Renal cortical epithelial cell (primary cell): ENCODE measurements around the gene SLC16A2. TPM values are rescaled to one million over a fixed set of nuclear protein-coding genes. Genes with fewer than 3 reads are reported as not detected.

Source experiments
- DNase-seq: peaks from one replicate; pipeline ENCODE4 v3.0.0-alpha.2; 2011; ENCODE audit warnings: low read depth
- total RNA-seq: library from RNA; depleted of rRNA; stranded (reverse); fragments of >200 nt; gene quantifications from 2 replicates; pipeline ENCODE4 v1.2.3, GENCODE V29; 2014

The SLC16A2 gene
- 5.9 and 19.5 TPM in 2 replicates for total RNA-seq

DNA sequence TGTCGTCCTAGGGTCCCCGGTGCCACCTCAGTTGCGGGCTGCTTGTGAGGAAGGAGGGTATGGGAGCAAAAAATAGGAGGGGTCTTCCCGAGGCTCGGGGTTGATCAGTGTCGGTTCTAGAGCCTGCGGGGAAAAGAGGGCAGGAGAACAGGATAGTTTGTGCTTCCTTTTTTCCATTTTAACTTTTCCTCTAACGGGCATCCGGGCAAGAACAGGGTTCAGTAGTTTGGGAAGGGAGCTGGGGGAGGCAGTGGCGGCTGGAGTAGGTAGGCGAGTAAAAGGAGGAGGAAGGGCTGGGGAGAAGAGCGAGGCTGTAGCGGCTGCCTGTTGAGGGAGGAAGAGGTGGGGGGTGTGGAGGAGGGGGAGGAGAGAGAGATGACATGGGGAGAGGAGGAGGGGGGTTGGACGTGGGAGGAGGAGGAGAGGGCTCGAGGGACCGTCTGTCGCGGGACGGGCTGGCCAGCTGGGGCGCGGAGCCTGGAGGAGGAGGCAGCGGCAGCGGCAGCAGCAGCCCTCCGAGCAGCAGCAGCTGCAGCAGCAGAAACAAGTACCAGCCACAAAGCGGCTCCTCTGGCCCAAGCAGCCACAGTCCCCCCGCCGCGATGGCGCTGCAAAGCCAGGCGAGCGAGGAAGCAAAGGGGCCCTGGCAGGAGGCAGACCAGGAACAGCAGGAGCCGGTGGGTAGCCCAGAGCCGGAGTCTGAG lies at the start of gene SLC16A2:
Gene SLC16A2 (plus strand): TSS at position 458 of the 704 bp plus-strand sequence. CDS start 145 bp downstream, at position 603.
- peak; percentile 57 for DNase-seq

DNA sequence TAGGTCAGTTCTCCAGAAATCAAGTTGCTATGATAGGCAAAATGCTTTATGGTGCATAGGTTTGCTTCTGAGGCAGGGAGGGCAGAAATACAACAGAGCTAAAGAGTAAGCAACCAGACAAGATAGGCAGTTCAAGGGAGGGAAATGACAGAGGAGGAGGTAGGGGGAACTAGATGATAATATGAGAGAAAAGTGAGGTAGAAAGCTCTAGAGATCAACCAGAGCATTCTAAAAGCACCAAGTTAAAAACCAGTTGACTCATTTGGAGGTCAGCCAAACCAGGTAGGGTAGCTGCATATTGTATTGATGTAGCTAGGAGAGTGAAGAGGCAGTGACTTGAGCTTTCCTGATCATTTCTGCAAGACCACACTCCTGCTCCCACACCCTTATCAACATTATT lies 49.0 kb upstream of the SLC16A2 start:
- no peak for DNase-seq

DNA sequence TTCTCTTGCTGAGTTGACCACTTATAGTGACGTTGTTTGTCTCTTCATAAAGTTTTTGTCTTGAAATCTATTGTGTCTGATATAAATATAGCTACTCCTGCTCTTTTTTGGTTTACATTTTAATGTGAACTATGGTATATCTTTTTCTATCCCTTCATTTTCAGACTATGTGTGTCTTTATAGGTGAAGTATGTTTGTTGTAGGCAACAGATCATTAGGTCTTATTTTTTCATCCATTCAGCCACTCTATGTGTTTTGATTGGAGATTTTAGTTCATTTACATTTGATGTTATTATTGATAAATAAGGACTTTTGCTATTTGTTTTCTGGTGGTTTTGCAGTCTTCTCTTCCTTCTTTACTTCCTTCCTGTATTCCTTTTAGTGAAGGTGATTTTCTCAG lies 44.0 kb upstream of the SLC16A2 start:
- DNase-seq = no peak

DNA sequence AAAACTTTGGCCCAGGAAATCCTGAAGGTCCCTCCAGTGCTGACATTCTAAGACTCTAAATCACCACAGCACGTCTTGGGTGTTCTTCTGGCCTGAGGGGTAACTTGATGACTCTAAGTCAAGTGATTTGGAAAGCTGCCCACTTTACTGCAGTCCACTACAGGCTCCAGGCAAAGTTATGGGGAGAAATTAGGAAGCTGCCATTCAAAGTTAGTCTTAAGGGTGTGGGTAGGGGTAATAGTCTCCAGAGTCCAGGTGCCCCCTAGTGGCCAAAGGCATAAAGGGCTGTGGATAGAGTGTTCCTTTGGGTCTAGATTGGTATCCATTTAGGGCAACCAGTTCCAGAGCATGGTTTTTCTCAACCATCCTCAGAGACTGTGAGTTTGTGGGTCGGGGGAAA lies 38.7 kb upstream of the SLC16A2 start:
- DNase-seq = peak; percentile 47

DNA sequence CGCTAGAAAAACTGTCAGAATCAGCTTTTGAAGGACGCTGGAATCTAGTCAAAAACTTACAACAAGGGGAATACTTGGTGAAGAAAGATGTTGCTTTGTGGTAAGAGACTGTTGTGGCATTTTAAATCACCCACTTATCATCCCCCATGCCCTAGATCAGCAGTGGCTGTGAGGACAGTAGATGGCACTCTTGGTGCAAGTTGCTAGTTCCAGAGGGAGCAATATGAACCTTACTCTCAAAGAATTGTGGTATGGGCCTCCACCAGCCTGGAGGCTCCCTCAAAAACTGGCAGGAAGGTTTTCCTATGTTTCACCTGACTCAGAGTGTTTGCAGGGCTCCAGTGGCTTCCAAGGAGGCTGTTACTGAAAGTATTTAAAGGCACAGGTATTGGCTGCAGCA lies 37.7 kb upstream of the SLC16A2 start:
- peak; percentile 50 for DNase-seq

DNA sequence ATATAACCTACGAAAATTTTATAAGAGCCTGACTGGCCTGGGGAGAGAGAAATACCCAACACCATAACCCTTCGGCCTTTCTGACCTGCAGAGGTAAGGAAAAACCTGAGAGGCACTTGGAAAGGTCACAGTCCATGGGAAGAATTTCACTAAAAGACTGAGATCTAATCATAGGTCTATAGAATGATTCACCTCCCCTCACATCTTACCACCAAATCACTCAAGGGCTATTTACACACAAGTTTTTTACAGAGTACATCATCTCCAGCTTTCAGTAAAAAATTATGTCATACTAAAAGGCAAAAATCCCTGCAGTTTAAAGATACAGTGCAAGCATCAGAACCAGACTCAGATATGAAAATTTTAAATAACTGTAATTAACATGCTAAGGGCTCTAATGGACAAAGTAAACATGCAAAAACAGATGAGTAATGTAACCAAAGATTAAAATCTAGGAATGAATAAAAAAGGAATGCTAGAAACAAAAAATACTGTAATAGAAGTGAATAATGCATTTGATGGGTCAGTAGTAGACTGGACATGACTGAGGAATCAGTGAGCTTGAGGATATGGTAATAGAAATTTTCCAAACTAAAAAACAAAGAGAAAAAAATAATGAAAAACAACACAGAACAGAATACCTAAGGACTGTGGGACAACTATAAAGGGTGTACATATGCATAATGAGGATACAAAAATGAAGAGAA lies 32.1 kb upstream of the SLC16A2 start:
- no peak for DNase-seq

DNA sequence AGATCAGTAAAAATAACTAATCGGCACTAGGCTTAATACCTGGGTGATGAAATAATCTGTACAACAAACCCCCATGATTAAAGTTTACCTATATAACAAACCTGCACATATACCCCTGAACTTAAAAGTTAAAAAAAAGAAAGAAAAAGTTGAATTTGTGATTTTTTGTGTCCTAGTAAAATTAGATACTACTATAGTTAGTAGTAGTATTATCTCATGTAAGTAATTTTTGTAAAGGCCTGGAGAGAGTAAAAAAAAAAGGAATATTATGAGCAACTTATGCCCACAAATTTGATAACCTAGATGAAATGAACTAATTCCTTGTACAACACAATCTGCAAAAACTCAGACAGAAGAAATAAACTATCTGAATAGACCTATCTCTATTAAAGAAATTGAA lies 25.7 kb upstream of the SLC16A2 start:
- DNase-seq = no peak

DNA sequence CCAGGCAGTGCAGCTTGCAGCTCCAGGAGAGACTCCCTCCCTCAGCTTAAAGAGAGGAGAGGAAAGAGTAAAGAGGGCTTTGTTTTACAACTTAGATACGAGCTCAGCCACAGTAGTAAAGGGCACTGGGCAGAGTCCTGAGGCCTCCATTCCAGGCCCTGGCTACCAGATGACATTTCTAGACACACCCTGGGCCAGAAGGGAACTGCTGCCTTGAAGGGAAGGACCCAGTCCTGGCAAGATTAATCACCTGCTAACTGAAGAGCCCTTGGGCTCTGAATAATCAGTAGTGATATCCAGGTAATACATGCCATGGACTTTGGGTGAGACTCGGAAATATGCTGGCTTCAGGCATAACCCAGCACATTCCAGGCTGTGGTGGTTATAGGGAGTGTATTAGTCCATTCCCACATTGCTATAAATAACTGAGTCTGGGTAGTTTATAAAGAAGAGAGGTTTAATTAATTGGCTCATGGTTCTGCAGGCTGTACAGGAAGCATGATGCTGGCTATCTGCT lies 15.3 kb upstream of the SLC16A2 start:
- no peak for DNase-seq

DNA sequence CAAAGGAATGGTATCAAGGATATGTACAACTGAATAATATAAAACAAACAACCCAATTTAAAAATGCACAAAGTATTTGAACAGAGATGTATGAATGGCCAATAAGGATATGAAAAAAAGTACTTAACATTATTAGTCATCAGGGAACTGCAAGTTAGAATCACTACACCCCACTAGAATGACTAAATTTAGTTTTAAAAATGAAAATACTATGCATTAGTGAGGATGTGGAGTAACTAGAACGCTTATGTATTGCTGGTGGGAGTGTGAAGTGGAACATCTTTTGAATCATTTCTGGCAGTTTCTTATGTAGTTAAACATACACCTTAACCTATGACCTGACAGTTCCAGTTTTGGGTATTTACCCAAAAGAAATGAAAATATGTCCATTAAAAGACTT lies 13.0 kb upstream of the SLC16A2 start:
- no peak for DNase-seq

DNA sequence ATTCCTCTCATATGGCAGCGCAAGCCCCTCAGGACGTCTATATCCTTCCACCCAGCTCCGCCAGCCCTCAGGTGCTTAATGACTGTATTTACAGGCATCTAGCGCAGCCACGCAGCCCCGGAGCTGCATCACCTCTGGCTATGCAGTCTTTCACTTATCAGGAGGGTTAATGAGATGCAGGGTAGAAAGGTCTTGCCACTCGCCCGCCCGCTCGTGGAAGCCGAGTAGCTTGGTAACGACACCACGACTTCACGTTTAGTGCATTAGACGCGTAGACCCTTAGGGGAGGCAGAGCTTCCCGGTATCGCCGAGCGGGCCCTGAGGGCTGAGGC lies 1.5 kb upstream of the SLC16A2 start:
- DNase-seq = no peak

DNA sequence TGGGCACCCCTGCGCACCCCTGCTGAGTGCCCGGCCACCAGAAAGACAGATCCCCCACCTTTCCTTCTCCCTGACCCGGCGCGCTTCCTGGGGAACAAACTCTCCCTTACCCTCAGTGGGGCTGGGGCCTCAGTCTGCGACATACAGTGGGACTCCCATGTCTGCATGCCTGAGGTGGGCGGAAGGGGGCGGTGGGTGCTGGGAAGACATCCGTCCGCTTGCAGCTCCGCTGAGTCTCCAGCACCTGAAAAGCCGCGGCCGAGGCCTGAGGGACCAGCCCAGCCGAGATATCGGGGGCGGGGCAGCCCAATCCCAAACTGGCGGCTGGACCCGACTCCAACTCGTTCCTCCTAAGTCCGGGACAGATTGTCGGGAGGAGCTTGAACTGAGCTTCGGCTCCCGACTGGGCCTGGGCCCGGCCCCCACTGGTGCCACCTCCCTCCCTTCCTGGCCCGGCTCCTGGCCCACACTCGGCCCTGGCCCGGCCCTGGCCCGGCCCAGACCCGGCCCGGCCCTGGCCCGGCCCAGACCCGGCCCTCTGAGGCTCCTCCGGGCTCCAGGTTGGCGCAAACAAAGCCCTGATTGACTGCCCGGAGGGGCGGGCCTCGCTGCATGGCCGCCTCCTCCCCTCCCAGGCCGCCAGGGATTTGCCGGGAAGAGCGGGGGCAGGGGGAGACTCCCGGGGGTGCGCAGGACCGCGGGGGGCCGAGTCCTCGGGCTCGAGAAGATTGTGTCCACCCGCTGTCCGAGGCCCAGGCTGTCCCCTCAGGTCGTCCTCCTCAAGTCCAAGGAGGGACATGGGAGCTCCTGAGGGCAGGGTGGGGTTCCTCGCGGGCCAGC lies 877 bp upstream of the SLC16A2 start:
- peak; percentile 27 for DNase-seq

DNA sequence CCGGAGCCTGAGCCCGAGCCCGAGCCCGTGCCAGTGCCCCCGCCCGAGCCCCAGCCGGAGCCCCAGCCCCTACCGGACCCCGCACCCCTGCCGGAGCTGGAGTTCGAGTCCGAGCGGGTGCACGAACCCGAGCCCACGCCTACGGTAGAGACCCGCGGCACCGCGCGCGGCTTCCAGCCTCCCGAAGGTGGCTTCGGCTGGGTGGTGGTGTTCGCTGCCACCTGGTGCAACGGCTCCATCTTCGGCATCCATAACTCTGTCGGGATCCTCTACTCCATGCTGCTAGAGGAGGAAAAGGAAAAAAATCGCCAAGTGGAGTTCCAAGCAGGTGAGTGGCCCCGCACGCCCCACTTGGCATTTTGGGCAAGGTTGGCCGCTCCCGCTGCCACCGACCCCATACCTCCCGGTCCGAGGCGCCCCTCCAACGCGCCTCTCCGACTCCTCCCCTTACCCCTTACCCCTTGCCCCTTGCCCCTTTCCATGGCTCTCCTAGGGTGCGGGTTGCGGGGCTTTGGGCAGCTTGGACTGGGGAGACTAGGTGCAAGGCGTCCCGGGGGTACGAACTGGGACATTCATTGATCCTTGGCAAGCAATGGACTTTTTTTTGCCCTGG lies 553 bp downstream of the SLC16A2 start:
- DNase-seq = no peak

DNA sequence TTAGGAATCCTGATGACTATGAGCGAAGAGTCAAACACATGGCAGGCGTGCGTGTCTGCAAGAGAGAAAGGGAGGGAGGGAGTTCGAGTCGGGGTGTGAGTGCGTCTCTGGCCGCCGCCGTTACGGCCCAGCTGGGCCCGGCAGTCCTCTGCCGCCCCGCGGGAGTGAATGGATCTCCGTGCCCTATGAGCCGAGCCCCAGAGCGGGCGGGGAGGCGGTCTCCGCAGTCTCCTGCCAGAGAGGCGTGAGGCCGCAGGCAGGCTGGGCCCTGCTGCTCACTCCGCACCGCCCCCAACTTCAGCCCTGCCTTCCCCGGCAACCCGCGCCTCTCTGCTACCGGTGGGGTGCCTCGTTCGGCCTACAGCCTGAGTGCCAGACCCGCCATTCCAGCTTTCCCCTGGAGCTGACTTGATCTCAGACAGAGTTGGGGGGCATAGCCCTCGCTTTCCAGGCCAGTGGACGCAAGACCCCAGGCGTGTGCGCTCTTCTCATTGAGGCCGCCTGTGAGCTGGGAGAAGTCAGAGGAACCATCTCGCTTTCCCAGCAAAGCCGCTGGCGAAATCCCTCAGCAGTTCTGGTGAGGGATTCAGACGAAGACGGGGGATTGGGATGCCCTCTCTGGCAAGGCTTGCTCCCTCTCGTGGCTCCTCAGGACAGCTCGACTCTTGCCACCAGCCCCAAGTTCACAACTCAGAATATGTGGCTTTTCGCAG lies 1.4 kb downstream of the SLC16A2 start:
- peak; percentile 19 for DNase-seq

DNA sequence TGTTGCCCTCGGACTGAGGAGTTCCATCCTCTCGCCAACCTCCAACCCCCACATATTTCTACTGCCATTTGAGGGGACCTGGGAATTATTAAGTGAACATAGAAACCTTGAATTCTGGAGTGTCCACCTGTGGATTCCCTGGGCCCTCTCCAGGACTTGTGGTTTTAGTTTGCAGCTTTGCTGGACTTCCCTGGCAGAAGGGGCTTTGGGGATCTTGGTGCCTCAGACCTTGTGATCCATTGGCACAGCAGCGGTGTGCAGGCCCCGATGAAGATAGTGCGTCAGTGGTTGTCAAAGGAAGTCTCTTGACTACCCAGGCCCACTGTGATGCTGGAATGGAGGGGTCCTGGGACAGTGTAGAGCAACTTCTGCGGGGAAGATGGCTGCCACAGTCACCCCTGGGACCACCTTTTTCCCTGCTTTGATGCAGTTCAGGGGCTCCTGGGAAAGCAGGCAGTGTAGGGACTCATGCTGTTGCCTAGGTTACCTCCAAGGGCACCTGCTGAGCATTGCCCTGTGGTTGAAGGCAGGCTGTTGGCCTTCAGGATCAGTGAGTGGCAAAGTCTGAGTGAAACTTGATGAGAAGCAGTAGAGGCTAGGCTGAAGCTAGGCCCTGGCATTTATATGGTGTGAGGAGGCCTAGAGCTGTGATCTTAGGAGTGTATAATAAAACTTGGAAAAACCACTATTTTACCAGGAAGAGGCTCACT lies 2.2 kb downstream of the SLC16A2 start:
- no peak for DNase-seq

DNA sequence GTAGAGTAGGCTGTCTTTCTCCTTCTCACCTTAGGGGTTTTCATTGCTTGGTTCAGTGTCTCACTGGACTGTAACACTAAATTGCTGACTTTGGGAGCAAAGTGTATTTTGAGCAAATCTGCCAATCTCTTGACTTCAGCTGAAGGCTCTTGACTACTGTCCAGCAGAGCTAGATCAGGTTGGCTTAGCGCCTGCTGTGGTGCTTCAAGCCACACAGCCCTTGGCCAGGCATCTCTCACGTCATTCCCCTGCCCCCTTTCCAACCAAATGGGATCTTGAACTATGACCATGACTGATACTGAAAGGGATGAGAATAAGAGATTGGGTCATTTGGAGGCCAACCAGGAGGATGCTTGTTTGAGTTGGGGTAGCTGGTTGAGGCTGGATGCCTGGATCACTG lies 4.8 kb downstream of the SLC16A2 start:
- DNase-seq = no peak

DNA sequence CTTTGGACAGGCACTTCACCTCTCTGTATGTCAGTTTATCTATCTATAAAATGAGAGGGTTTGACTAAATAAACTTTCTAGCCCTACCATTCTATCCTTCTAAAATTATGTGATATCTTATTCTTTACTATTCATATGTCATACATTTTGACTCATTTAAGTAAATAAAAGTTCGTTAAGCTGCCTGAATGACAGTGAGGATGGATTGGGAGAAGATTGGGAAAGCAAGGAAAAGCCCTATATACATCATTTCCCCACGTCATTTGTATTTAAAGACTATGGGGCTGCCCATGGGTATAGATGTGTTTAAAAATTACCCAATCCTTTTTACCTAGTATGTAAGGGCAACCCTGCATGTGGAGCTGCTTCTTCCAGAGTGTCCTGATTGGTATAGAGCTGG lies 5.3 kb downstream of the SLC16A2 start:
- DNase-seq = no peak

DNA sequence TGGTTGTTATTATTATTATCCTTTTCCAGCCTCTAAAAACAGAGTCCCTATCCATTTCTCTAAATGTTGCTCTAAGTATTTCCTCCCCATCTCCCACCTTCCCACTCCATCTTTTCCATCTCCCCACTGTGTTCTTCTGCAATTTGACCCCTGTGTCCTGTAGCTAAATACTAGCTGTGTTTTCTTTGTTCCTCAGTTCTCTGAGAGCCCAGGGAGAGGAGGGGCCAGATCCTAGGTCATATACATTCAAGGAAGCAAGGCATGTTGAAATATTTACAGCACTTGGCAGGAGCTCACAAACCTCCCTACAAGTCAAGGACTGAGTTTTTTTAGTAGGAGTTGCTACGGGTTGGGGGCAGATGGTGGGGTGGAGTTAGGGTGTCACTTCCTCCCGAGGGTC lies 10.5 kb downstream of the SLC16A2 start:
- DNase-seq = no peak

DNA sequence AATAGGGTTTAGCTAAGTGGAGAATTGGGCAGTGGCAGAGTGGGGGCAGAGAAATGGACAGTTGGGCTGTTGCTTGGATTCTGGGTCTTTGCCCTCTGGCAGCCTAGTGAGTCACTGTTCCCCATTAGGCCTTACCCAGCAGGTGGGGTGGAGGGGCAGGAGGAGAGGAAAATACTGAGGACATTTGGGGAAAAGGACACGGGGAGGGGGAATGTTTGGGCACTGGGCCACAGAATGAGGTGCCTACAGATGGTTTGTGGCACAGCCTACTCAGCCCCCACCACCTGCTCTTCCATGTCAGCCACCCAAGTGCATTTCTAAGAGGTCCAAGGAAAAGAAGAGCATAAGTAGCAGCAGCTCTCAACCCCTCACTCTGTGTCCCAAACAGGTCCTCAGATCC lies 13.0 kb downstream of the SLC16A2 start:
- no peak for DNase-seq

DNA sequence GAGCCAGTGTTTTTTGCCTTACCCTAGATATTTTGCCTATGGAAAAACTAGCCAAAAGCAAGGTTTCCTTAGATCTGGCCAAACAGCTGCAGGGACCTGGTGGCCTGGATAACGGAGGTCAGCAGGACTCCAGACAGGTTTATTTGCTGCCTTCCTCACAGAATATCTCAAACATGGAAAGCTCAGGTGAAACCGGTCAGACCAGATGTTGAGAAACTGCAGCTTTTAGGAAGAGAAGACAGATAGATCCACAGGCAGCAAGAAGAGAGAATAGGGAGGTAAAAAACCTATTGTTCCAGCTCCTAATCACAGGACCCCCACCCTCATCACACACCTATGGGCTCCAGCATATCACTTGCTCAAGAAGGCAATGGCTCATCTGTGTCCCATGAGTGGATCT lies 16.2 kb downstream of the SLC16A2 start:
- DNase-seq = no peak

DNA sequence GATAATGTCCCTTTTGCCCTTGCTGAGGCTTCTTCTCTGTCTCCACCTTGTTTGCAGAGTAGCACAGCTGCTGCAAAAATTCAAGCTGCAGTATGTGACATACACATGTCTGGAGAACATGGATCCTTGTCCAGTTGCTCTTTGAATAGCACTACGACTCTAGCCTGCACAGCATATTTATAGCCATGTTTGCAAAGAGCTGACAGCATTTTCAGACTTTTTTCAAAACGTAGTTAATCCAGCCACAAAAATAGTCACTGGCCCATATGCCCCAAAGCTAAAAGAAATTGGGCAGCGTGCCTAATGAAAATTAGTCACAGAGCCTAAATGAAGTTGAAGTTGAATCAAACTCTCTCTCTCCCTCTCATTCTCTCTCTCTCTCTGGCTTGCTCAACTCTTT lies 17.5 kb downstream of the SLC16A2 start:
- DNase-seq = peak; percentile 13

DNA sequence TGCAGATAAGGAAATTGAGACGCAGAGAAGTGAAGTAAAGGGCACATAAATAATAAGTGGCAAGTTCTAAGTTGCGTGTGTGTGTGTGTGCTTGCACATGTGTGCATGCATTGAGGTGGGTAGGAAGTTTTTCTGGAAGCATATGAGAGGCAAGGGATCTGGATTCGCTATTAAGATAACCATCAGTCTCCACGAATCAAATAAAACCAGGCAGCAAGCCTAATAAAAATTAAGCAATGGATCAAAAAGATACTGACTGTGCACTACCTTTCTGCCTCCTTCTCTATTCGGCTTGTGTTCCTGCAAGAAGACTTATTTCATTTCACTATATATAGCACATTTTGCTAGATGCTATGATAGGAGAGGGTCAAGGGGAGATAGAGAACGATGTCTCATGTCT lies 23.8 kb downstream of the SLC16A2 start:
- no peak for DNase-seq
